Measurements from ENCODE around the gene RTBDN.

RTBDN gene

GRCh38 chr19:12778017-12778904 is 56.1 kb downstream of the RTBDN start:
- intact Hi-C loops (cut with micrococcal nuclease): no loop called here
- Mint-ChIP-seq H3K9me3 (no peaks in the 10 kb centered on the region), H3K36me3 (ENCODE audit: low read depth) (peaks cover 21% of the 10 kb centered on the region), H3K27me3 (no peaks in the 10 kb centered on the region), H3K27ac (peak overlapping the region; percentile 91), H3K4me3 (peak overlapping the region; percentile 83), H3K4me1 (ENCODE audit: low read depth) (peaks cover 48% of the 10 kb centered on the region)

- Mint-ChIP-seq H3K27ac (peak overlapping the region; percentile 91), H3K27me3 (no peaks in the 10 kb centered on the region), H3K36me3 (ENCODE audit: low read depth) (peaks cover 22% of the 10 kb centered on the region), H3K9me3 (no peaks in the 10 kb centered on the region), H3K4me3 (peak overlapping the region; percentile 83), H3K4me1 (ENCODE audit: low read depth) (peaks cover 57% of the 10 kb centered on the region)
- intact Hi-C loops (cut with micrococcal nuclease): loop anchor here (1.0 kb wide), 2 partner anchors 14 to 19 kb away; partner anchors contain the start of gene JUNB
Observed at GRCh38 chr19:12777217-12778016, 57.0 kb downstream of the RTBDN start.
